ENCODE results near the gene TRAF2. TPM values are rescaled to one million over a fixed set of nuclear protein-coding genes. Genes with fewer than 3 reads are reported as not detected.

TRAF2 gene
- total and polyA plus RNA-seq, 2 donors from 2014 or later: 11.4 to 16.9 TPM

GRCh38 chr9:136970361-136970760 lies 84.0 kb downstream of the TRAF2 start:
- intact Hi-C loops (cut with DNase I): no loop called here
- DNase-seq: no peak
- Histone ChIP-seq H3K9me3 (ENCODE audit: control insufficient read depth in 2 of 3, insufficient read depth in 1 of 3, low read length in 3 of 3) (no peaks in the 10 kb centered on the region), H3K4me3 (ENCODE audit: low read length in 3 of 3) (no peak overlapping the region), H3K27me3 (ENCODE audit: control insufficient read depth, insufficient read depth, low read length) (no peaks in the 10 kb centered on the region), H3K27ac (ENCODE audit: low read depth in 2 of 2, low read length in 2 of 2) (no peak overlapping the region), H3K36me3 (ENCODE audit: control insufficient read depth in 2 of 3, insufficient read depth in 3 of 3, low read length in 3 of 3) (no peaks in the 10 kb centered on the region), H3K9ac (ENCODE audit: low read length in 3 of 3) (no peak overlapping the region), H3K4me1 (ENCODE audit: control insufficient read depth in 2 of 3, insufficient read depth in 2 of 3, low read depth in 1 of 3, low read length in 3 of 3) (peaks cover 0 to 7% (median 0%) of the 10 kb centered on the region in 3 donors)
- no peak for TF ChIP-seq CTCF (IDR thresholded peaks at IDR 0.05; ENCODE audit: borderline replicate concordance, extremely low read depth, insufficient read depth)
- FAIRE-seq: no peak

DNA sequence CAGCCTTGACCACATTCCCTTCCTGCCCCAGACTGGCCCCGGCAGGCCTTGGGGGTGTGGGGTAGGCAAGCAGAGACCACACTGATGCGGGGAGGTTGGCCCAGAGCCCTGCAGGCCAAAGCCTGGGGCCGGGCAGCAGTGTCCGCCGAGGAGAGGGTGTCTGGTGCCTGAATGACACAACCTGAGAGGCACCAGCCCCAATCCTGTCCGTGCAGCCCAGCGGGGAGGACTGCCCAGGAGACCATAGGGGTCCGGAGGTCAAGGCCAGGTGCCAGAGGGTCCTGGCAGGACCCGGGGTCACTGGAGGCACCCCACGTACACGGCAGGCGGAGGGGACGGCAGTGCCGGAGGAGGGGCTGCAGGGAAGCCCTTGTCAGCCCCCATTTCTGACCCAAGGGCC lies 85.4 kb downstream of the TRAF2 start:
- FAIRE-seq: no peak
- no peak for TF ChIP-seq CTCF (IDR thresholded peaks at IDR 0.05; ENCODE audit: borderline replicate concordance, extremely low read depth, insufficient read depth)
- intact Hi-C loops (cut with DNase I): no loop called here

DNA sequence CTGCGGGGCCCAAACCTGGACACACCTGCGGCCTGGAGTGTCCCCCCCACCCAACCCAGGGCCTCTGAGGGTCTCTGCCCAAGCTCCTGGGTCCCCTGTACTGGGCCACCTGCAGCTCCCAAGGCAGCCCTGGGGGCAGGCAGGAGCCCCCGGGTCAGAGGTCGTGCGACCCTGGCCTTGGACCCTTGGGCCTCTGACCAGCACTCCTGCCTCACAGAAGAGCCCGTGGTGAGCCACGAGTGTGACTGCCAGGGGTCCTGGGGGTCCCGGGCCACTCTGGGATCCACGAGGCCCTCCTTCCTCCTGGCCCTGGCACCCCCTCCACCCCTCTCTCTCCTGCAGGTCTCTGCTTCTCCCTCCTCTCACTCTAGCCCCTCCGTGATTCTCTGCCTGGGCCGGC lies 86.0 kb downstream of the TRAF2 start:
- DNase-seq: no peak
- H3K9ac ChIP-seq (ENCODE audit: low read length in 3 of 3): no peak overlapping the region
- TF ChIP-seq CTCF (IDR thresholded peaks at IDR 0.05; ENCODE audit: borderline replicate concordance, extremely low read depth, insufficient read depth): no peak

More for the DNA sequence above, 85.4 kb downstream of the TRAF2 start:
- Histone ChIP-seq H3K27me3 (ENCODE audit: control insufficient read depth, insufficient read depth, low read length) (no peaks in the 10 kb centered on the region), H3K9ac (ENCODE audit: low read length in 3 of 3) (no peak overlapping the region), H3K36me3 (ENCODE audit: control insufficient read depth in 2 of 3, insufficient read depth in 3 of 3, low read length in 3 of 3) (no peaks in the 10 kb centered on the region), H3K9me3 (ENCODE audit: control insufficient read depth in 2 of 3, insufficient read depth in 1 of 3, low read length in 3 of 3) (no peaks in the 10 kb centered on the region), H3K4me1 (ENCODE audit: control insufficient read depth in 2 of 3, insufficient read depth in 2 of 3, low read depth in 1 of 3, low read length in 3 of 3) (peaks cover 0 to 8% (median 0%) of the 10 kb centered on the region in 3 donors), H3K27ac (ENCODE audit: low read depth in 2 of 2, low read length in 2 of 2) (no peak overlapping the region), H3K4me3 (ENCODE audit: low read length in 3 of 3) (no peak overlapping the region)
- no peak for DNase-seq

DNA sequence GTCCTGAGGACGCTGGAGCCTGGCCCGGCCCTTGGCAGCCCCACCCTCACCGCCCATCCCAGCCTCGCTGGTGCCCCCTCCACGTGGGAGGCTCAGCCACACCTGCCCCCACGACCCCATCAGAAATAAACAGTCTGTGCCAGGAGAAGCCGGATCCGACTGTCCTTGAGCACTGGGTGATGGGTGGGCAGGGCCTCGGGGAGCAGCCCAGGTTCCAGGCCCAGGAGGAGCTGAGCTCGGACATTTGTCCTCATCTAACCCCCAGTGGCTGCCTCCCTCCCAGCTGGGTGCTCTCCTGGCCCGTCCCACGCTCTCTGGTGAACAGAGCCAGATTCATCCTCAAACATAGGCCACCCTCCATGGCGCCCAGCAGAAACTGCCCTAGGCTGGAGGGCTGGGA lies 86.4 kb downstream of the TRAF2 start:
- intact Hi-C loops (cut with DNase I): no loop called here
- Histone ChIP-seq H3K9ac (ENCODE audit: low read length in 3 of 3) (no peak overlapping the region), H3K9me3 (ENCODE audit: control insufficient read depth in 2 of 3, insufficient read depth in 1 of 3, low read length in 3 of 3) (no peaks in the 10 kb centered on the region), H3K27me3 (ENCODE audit: control insufficient read depth, insufficient read depth, low read length) (no peaks in the 10 kb centered on the region), H3K4me1 (ENCODE audit: control insufficient read depth in 2 of 3, insufficient read depth in 2 of 3, low read depth in 1 of 3, low read length in 3 of 3) (peaks cover 0 to 12% (median 0%) of the 10 kb centered on the region in 3 donors), H3K27ac (ENCODE audit: low read depth in 2 of 2, low read length in 2 of 2) (no peak overlapping the region), H3K36me3 (ENCODE audit: control insufficient read depth in 2 of 3, insufficient read depth in 3 of 3, low read length in 3 of 3) (no peaks in the 10 kb centered on the region), H3K4me3 (ENCODE audit: low read length in 3 of 3) (no peak overlapping the region)
- DNase-seq (no peak), FAIRE-seq (no peak)
- no peak for TF ChIP-seq CTCF (IDR thresholded peaks at IDR 0.05; ENCODE audit: borderline replicate concordance, extremely low read depth, insufficient read depth)

More for the DNA sequence above, 86.0 kb downstream of the TRAF2 start:
- intact Hi-C loops (cut with DNase I): no loop called here
- Histone ChIP-seq H3K27ac (ENCODE audit: low read depth in 2 of 2, low read length in 2 of 2) (no peak overlapping the region), H3K27me3 (ENCODE audit: control insufficient read depth, insufficient read depth, low read length) (no peaks in the 10 kb centered on the region), H3K36me3 (ENCODE audit: control insufficient read depth in 2 of 3, insufficient read depth in 3 of 3, low read length in 3 of 3) (no peaks in the 10 kb centered on the region), H3K4me3 (ENCODE audit: low read length in 3 of 3) (no peak overlapping the region), H3K4me1 (ENCODE audit: control insufficient read depth in 2 of 3, insufficient read depth in 2 of 3, low read depth in 1 of 3, low read length in 3 of 3) (peaks cover 0 to 8% (median 0%) of the 10 kb centered on the region in 3 donors), H3K9me3 (ENCODE audit: control insufficient read depth in 2 of 3, insufficient read depth in 1 of 3, low read length in 3 of 3) (no peaks in the 10 kb centered on the region)
- no peak for FAIRE-seq

Data from kidney (tissue), 14 donors.